CD1c-positive myeloid dendritic cell (primary cell): Measurements from ENCODE around the gene LRRC4C.

Experiments
- DNase-seq: peaks from one replicate; pipeline ENCODE4 v3.0.0-alpha.2; 2016; ENCODE audit errors: extremely low spot score

LRRC4C gene

GRCh38 chr11:40292721-40293508 lies 1166.5 kb downstream of the LRRC4C start:
- no peak for DNase-seq

- no peak for DNase-seq
These were observed 1167.7 kb downstream of the LRRC4C start for GRCh38 chr11:40291741-40292140.

- DNase-seq, result no peak
These were observed 1168.1 kb downstream of the LRRC4C start for GRCh38 chr11:40291329-40291728.

GRCh38 chr11:40290171-40290631 lies 1169.3 kb downstream of the LRRC4C start:
- no peak for DNase-seq

- DNase-seq, result no peak
These were observed 1170.1 kb downstream of the LRRC4C start for GRCh38 chr11:40289370-40289769.

GRCh38 chr11:40287916-40288803 lies 1171.3 kb downstream of the LRRC4C start:
- no peak for DNase-seq

GRCh38 chr11:40286137-40286536 lies 1173.3 kb downstream of the LRRC4C start:
- no peak for DNase-seq

GRCh38 chr11:40285558-40285957 lies 1173.9 kb downstream of the LRRC4C start:
- no peak for DNase-seq

GRCh38 chr11:40281052-40281580 lies 1178.3 kb downstream of the LRRC4C start:
- no peak for DNase-seq

- DNase-seq, result no peak
These were observed 1179.0 kb downstream of the LRRC4C start for GRCh38 chr11:40280159-40281051.

GRCh38 chr11:40276960-40277359 lies 1182.5 kb downstream of the LRRC4C start:
- DNase-seq, result no peak

- no peak for DNase-seq
These were observed 1185.4 kb downstream of the LRRC4C start for GRCh38 chr11:40274017-40274416.

GRCh38 chr11:40273192-40273732 lies 1186.2 kb downstream of the LRRC4C start:
- DNase-seq, result no peak

- DNase-seq, result no peak
These were observed 1188.1 kb downstream of the LRRC4C start for GRCh38 chr11:40271361-40271760.

- no peak for DNase-seq
These were observed 1189.6 kb downstream of the LRRC4C start for GRCh38 chr11:40269865-40270264.

- no peak for DNase-seq
These were observed 1190.9 kb downstream of the LRRC4C start for GRCh38 chr11:40268551-40268950.

- DNase-seq, result no peak
These were observed 1204.0 kb downstream of the LRRC4C start for GRCh38 chr11:40255457-40255856.

- no peak for DNase-seq
These were observed 1206.3 kb downstream of the LRRC4C start for GRCh38 chr11:40253166-40253565.

- DNase-seq, result no peak
These were observed 1207.2 kb downstream of the LRRC4C start for GRCh38 chr11:40252236-40252635.

- DNase-seq, result no peak
These were observed 1212.5 kb downstream of the LRRC4C start for GRCh38 chr11:40246983-40247382.

- no peak for DNase-seq
These were observed 1217.9 kb downstream of the LRRC4C start for GRCh38 chr11:40241524-40242051.
